H9 (cell line): ENCODE measurements around the gene LIN7C. TPM values are rescaled to one million over a fixed set of nuclear protein-coding genes. Genes with fewer than 3 reads are reported as not detected.

Experiments
- DNase-seq: peaks from one replicate; pipeline ENCODE4 v3.0.0-alpha.2; 2017
- H2AFZ ChIP-seq: one replicate; pipeline ENCODE4 v1.6.1; 2013; ENCODE audit warnings: mild to moderate bottlenecking, low read length, control low read depth, moderate library complexity
- H2AK5ac ChIP-seq: 2 replicates; pipeline ENCODE4 v1.6.1; 2013; ENCODE audit warnings: low read length, control low read depth, mixed read lengths; ENCODE audit not compliant: insufficient read length
- H2BK120ac ChIP-seq: one replicate; pipeline ENCODE4 v1.6.1; 2013; ENCODE audit warnings: low read depth, mild to moderate bottlenecking, low read length, control low read depth, inconsistent platforms; ENCODE audit not compliant: poor library complexity, severe bottlenecking
- H2BK12ac ChIP-seq: 2 replicates; pipeline ENCODE4 v1.6.1; 2013; ENCODE audit warnings: low read length, control low read depth, mixed read lengths, low read depth; ENCODE audit not compliant: insufficient read length
- H2BK15ac ChIP-seq: 2 replicates; pipeline ENCODE4 v1.6.1; 2013; ENCODE audit warnings: low read depth, low read length, control low read depth
- H2BK20ac ChIP-seq: one replicate; pipeline ENCODE4 v1.6.1; 2013; ENCODE audit warnings: low read depth, mild to moderate bottlenecking, low read length, control low read depth, inconsistent platforms; ENCODE audit not compliant: poor library complexity, severe bottlenecking
- H2BK5ac ChIP-seq: 2 replicates; pipeline ENCODE4 v1.6.1; 2013; ENCODE audit warnings: low read length, control low read depth, mixed read lengths; ENCODE audit not compliant: insufficient read length
- H3K14ac ChIP-seq: 2 replicates; pipeline ENCODE4 v1.6.1; 2013; ENCODE audit warnings: low read length, control low read depth; ENCODE audit not compliant: insufficient read depth
- H3K18ac ChIP-seq: 2 replicates; pipeline ENCODE4 v1.6.1; 2013; ENCODE audit warnings: low read depth, mild to moderate bottlenecking, mixed read lengths, low read length, control low read depth; ENCODE audit not compliant: insufficient read length
- H3K23ac ChIP-seq: 2 replicates; pipeline ENCODE4 v1.6.1; 2013; ENCODE audit warnings: low read length, control low read depth, mixed read lengths, low read depth; ENCODE audit not compliant: insufficient read length
- H3K23me2 ChIP-seq: 2 replicates; pipeline ENCODE4 v1.6.1; 2013; ENCODE audit warnings: low read depth, mild to moderate bottlenecking, mixed read lengths, low read length, control low read depth; ENCODE audit not compliant: insufficient read length, poor library complexity, severe bottlenecking
- H3K27ac ChIP-seq: 2 replicates; pipeline ENCODE4 v1.5.1; 2013; ENCODE audit warnings: low read length, control low read depth, mixed read lengths, low read depth; ENCODE audit not compliant: insufficient read length
- H3K27me3 ChIP-seq: 2 replicates; pipeline ENCODE4 v1.6.1; 2013; ENCODE audit warnings: low read length, control low read depth, inconsistent platforms; ENCODE audit not compliant: insufficient read depth
- H3K4ac ChIP-seq: 2 replicates; pipeline ENCODE4 v1.6.1; 2013; ENCODE audit warnings: low read depth, mild to moderate bottlenecking, control low read depth, inconsistent platforms, low read length, moderate library complexity
- H3K4me1 ChIP-seq: 2 replicates; pipeline ENCODE4 v1.6.1; 2013; ENCODE audit warnings: low read length, control low read depth, inconsistent platforms; ENCODE audit not compliant: insufficient read depth
- H3K4me2 ChIP-seq: 2 replicates; pipeline ENCODE4 v1.6.1; 2013; ENCODE audit warnings: low read length, control low read depth, mixed read lengths; ENCODE audit not compliant: insufficient read length, insufficient read depth
- H3K56ac ChIP-seq: 2 replicates; pipeline ENCODE4 v1.6.1; 2013; ENCODE audit warnings: low read depth, mild to moderate bottlenecking, mixed read lengths, low read length, control low read depth; ENCODE audit not compliant: insufficient read length
- H3K79me1 ChIP-seq: 2 replicates; pipeline ENCODE4 v1.6.1; 2013; ENCODE audit warnings: low read depth, mild to moderate bottlenecking, moderate library complexity, low read length, control low read depth, inconsistent platforms; ENCODE audit not compliant: insufficient read depth, poor library complexity, severe bottlenecking
- H3K79me2 ChIP-seq: 2 replicates; pipeline ENCODE4 v1.6.1; 2013; ENCODE audit warnings: low read length, control low read depth, inconsistent platforms; ENCODE audit not compliant: insufficient read depth
- H3K9ac ChIP-seq: 2 replicates; pipeline ENCODE4 v1.6.1; 2013; ENCODE audit warnings: low read length, control low read depth, mixed read lengths; ENCODE audit not compliant: insufficient read length; ENCODE audit errors: extremely low read depth
- H3K9me3 ChIP-seq: one replicate; pipeline ENCODE4 v1.6.1; 2013; ENCODE audit warnings: low read depth, low read length, inconsistent platforms; ENCODE audit not compliant: control insufficient read depth
- H3T11ph ChIP-seq: one replicate; pipeline ENCODE4 v1.6.1; 2013; ENCODE audit warnings: mild to moderate bottlenecking, low read length, control low read depth, inconsistent platforms
- H4K20me1 ChIP-seq: one replicate; pipeline ENCODE4 v1.6.1; 2013; ENCODE audit not compliant: control insufficient read depth, insufficient read length, insufficient read depth
- H4K5ac ChIP-seq: 2 replicates; pipeline ENCODE4 v1.6.1; 2013; ENCODE audit warnings: low read depth, mild to moderate bottlenecking, mixed read lengths, low read length, control low read depth; ENCODE audit not compliant: insufficient read length
- H4K8ac ChIP-seq: replicated peaks from 2 replicates; pipeline ENCODE4 v1.6.1; 2013; ENCODE audit warnings: low read length, control low read depth, mixed read lengths, low read depth; ENCODE audit not compliant: insufficient read length
- H4K91ac ChIP-seq: 2 replicates; pipeline ENCODE4 v1.6.1; 2013; ENCODE audit warnings: low read depth, mild to moderate bottlenecking, moderate library complexity, mixed read lengths, low read length, control low read depth; ENCODE audit not compliant: insufficient read length
- H3K27ac Mint-ChIP-seq, 3 experiments: 2 replicates in 2 of 3; 3 replicates in 1 of 3; pipeline ENCODE4 v1.8.0; 2020 to 2021; ENCODE audit warnings: mixed read lengths in 3 of 3, mild to moderate bottlenecking in 1 of 3, moderate library complexity in 1 of 3
- H3K27me3 Mint-ChIP-seq: 2 replicates; pipeline ENCODE4 v1.8.0; 2021; ENCODE audit warnings: low read depth, mild to moderate bottlenecking, moderate library complexity, mixed read lengths
- H3K36me3 Mint-ChIP-seq, 3 experiments: 2 replicates in 2 of 3; 3 replicates in 1 of 3; pipeline ENCODE4 v1.8.0; 2020 to 2021; ENCODE audit warnings: low read depth in 3 of 3, mixed read lengths in 3 of 3; ENCODE audit not compliant: insufficient read depth in 1 of 3
- H3K4me1 Mint-ChIP-seq, 2 experiments: 2 replicates each; pipeline ENCODE4 v1.8.0; 2020; ENCODE audit warnings: mixed read lengths in 2 of 2
- H3K4me3 Mint-ChIP-seq, 2 experiments: 2 replicates in 1 of 2; 3 replicates in 1 of 2; pipeline ENCODE4 v1.8.0; 2020 to 2021; ENCODE audit warnings: mild to moderate bottlenecking in 2 of 2, mixed read lengths in 2 of 2, moderate library complexity in 1 of 2
- H3K9me3 Mint-ChIP-seq, 2 experiments: 2 replicates in 1 of 2; 3 replicates in 1 of 2; pipeline ENCODE4 v1.8.0; 2020; ENCODE audit warnings: mild to moderate bottlenecking in 2 of 2, mixed read lengths in 2 of 2, moderate library complexity in 1 of 2
- WGBS: extraction: QIAGEN DNeasy Blood & Tissue Kit; methylation state at CpG from one replicate; pipeline ENCODE4 v1.1.7; 2013; ENCODE audit warnings: missing lambda C conversion rate, low lambda C conversion rate, mixed read lengths; ENCODE audit not compliant: insufficient read length; ENCODE audit errors: extremely low coverage; 5-methylcytosine and 5-hydroxymethylcytosine counted together
- total RNA-seq: library from RNA; stranded (reverse); gene quantifications from 2 replicates; pipeline ENCODE4 v1.2.1, GENCODE V29; 2021
- TF ChIP-seq, protein P1 (sequence below): fragments of 200-600 bp; sonication (generic); conservative IDR thresholded peaks from 3 replicates; pipeline ENCODE4 v1.8.0; 2021; ENCODE audit warnings: antibody characterized with exemption, mild to moderate bottlenecking

Gene LIN7C
- total RNA-seq, 1 experiment from 2014 or later: 40.0 TPM

DNA sequence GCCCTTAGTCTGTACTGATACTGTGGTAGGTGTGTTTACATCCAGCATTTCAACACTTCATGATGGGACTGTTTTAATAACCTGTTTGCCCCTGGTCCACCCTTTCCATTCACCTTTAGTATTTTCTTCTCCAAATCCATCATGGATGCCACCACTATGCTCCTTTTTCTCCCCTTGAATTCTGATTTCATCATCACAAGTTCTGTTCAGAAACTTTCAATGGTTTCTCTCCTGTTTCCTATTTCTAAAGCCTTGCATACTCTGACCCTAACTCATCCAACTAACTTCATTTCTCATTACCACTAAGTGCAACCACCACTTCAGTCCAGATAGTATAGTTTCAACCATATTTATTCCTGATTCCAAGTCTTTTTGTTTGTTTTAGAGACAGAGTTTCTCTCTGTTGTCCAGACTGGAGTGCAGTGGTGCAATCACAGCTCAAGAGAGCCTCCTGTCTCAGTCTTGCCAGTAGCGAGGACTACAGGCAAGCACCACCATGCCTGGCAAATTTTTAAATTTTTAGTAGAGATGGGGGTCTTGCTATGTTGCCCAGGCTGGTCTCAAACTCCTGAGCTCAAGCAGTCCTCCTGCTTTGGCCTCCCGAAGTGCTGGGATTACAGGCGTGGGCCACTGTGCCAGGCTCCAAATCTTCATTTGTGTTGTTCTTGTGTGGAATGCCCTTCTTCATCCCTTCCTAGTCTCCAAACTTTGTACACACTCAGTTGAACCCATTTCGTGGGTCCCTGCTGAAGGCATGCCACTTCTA is 1.2 kb upstream of the LIN7C start:
- H3K9ac ChIP-seq: no peak overlapping the region

More for the DNA sequence above, 1.2 kb upstream of the LIN7C start:
- Mint-ChIP-seq H3K4me1 (peaks cover 16 to 26% of the 10 kb centered on the region in 2 experiments), H3K27me3 (no peaks in the 10 kb centered on the region; the same call in 1 of the 2 replicates), H3K9me3 (no peaks in the 10 kb centered on the region), H3K36me3 (peaks cover 0 to 6% (median 3%) of the 10 kb centered on the region in 3 experiments; a peak in 4 of 7 replicates), H3K27ac (no peak overlapping the region), H3K4me3 (peak overlapping the region; percentile 100)
- H3K27me3 ChIP-seq: no peaks in the 10 kb centered on the region
- no peak overlapping the region for H3K56ac ChIP-seq
- H2BK20ac ChIP-seq: no peak overlapping the region
- TF ChIP-seq, protein P1, sequence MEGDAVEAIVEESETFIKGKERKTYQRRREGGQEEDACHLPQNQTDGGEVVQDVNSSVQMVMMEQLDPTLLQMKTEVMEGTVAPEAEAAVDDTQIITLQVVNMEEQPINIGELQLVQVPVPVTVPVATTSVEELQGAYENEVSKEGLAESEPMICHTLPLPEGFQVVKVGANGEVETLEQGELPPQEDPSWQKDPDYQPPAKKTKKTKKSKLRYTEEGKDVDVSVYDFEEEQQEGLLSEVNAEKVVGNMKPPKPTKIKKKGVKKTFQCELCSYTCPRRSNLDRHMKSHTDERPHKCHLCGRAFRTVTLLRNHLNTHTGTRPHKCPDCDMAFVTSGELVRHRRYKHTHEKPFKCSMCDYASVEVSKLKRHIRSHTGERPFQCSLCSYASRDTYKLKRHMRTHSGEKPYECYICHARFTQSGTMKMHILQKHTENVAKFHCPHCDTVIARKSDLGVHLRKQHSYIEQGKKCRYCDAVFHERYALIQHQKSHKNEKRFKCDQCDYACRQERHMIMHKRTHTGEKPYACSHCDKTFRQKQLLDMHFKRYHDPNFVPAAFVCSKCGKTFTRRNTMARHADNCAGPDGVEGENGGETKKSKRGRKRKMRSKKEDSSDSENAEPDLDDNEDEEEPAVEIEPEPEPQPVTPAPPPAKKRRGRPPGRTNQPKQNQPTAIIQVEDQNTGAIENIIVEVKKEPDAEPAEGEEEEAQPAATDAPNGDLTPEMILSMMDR: no peak
- no peak overlapping the region for H4K8ac ChIP-seq
- no CpG with 5 or more reads among the region's 4 CpGs for WGBS
- no peak overlapping the region for H2BK120ac ChIP-seq
- H3K23ac ChIP-seq: no peak overlapping the region
- H4K5ac ChIP-seq: no peak overlapping the region
- H2BK15ac ChIP-seq: no peak overlapping the region
- no peaks in the 10 kb centered on the region for H4K20me1 ChIP-seq
- no peak overlapping the region for H3K27ac ChIP-seq
- H2BK5ac ChIP-seq: no peak overlapping the region
- no peak overlapping the region for H3K4ac ChIP-seq
- H2AFZ ChIP-seq: no peak overlapping the region
- H3K4me1 ChIP-seq: peaks cover 2% of the 10 kb centered on the region; the same call in 1 of the 2 replicates
- H4K91ac ChIP-seq: no peak overlapping the region
- H3K23me2 ChIP-seq: peaks cover 8% of the 10 kb centered on the region
- H3K9me3 ChIP-seq: no peaks in the 10 kb centered on the region
- no peaks in the 10 kb centered on the region for H3K79me1 ChIP-seq
- H3K4me2 ChIP-seq: peak overlapping the region; percentile 64
- no peak overlapping the region for H3T11ph ChIP-seq
- no peak overlapping the region for H3K18ac ChIP-seq
- H3K14ac ChIP-seq: no peak overlapping the region
- peaks cover 9% of the 10 kb centered on the region; the same call in 1 of the 2 replicates for H3K79me2 ChIP-seq
- no peak overlapping the region for H2AK5ac ChIP-seq
- H2BK12ac ChIP-seq: no peak overlapping the region
- DNase-seq: no peak
